ENCODE data around the gene SF3A1. TPM values are rescaled to one million over a fixed set of nuclear protein-coding genes. Genes with fewer than 3 reads are reported as not detected.
"Not testable (repeated sequence)": the region's sequence is repeated elsewhere in the genome, so short reads cannot be mapped to it uniquely, and the experiment has no call there.

Gene SF3A1
- total RNA-seq = 100 to 1,000 TPM; 247 to 279 TPM

- Mint-ChIP-seq H3K4me3 (peak within 1 kb of the TSS; percentile 90), H3K9me3 (no peaks in the 10 kb centered on the region), H3K4me1 (peaks cover 52% of the 10 kb centered on the region), H3K36me3 (ENCODE audit: low read depth) (peaks cover 33% of the 10 kb centered on the region), H3K27ac (peak within 1 kb of the TSS; percentile 90), H3K27me3 (no peaks in the 10 kb centered on the region)
- CTCF ChIA-PET = interaction anchor here (0.7 to 3.7 kb wide), 14 partner anchors 9 to 95 kb away, joined by 3 to 18 read pairs (median 3); partner anchors contain the start of genes CASTOR1 and RNF215
- DNase-seq = peak; percentile 89
- POLR2A ChIA-PET = interaction anchor here (0.6 to 1.3 kb wide), 2 partner anchors 50 to 676 kb away, joined by 3 to 4 read pairs; no protein-coding TSS in a partner anchor
Measured at GRCh38 chr22:30356449-30357235, at the start of gene SF3A1, which contains the start of gene CCDC157. Gene SF3A1 (minus strand): TSS chr22:30356894. CDS start chr22:30356792, 102 bp downstream. Gene CCDC157 (plus strand): TSS chr22:30357007. CDS start chr22:30366001, 8,994 bp downstream.

- H3K36me3 Mint-ChIP-seq (ENCODE audit: low read depth) = peaks cover 17% of the 10 kb centered on the region
- H3K4me3 Mint-ChIP-seq = no peak overlapping the region
- no peaks in the 10 kb centered on the region for H3K9me3 Mint-ChIP-seq
- peaks cover 13% of the 10 kb centered on the region for H3K4me1 Mint-ChIP-seq
- no peaks in the 10 kb centered on the region for H3K27me3 Mint-ChIP-seq
- CTCF ChIA-PET = interaction anchor here (0.7 to 3.2 kb wide), 7 partner anchors 10 to 802 kb away, joined by 3 to 12 read pairs (median 7); partner anchors contain the start of genes MTFP1 and SEC14L2
- no peak for DNase-seq
- no peak overlapping the region for H3K27ac Mint-ChIP-seq
- POLR2A ChIA-PET = no interaction called here
Measured at GRCh38 chr22:30406400-30406799, 49.7 kb upstream of the SF3A1 start.

GRCh38 chr22:30405731-30406130, 49.0 kb upstream of the SF3A1 start:
- Mint-ChIP-seq H3K27ac (no peak overlapping the region), H3K9me3 (no peaks in the 10 kb centered on the region), H3K4me3 (no peak overlapping the region), H3K27me3 (no peaks in the 10 kb centered on the region), H3K36me3 (ENCODE audit: low read depth) (peaks cover 13% of the 10 kb centered on the region), H3K4me1 (peaks cover 11% of the 10 kb centered on the region)
- CTCF ChIA-PET = interaction anchor here (0.9 to 3.2 kb wide), 5 partner anchors 9 to 118 kb away, joined by 3 to 12 read pairs (median 7); partner anchors contain the start of genes MTFP1 and SEC14L2
- POLR2A ChIA-PET = no interaction called here
- DNase-seq = no peak

GRCh38 chr22:30404307-30404706, 47.6 kb upstream of the SF3A1 start:
- Mint-ChIP-seq H3K27ac (no peak overlapping the region), H3K4me1 (peaks cover 9% of the 10 kb centered on the region), H3K36me3 (ENCODE audit: low read depth) (peaks cover 6% of the 10 kb centered on the region), H3K4me3 (no peak overlapping the region), H3K27me3 (no peaks in the 10 kb centered on the region), H3K9me3 (no peaks in the 10 kb centered on the region)
- ChIA-PET POLR2A (no interaction called here), CTCF (interaction anchor here (0.6 to 0.7 kb wide), 2 partner anchors 10 to 577 kb away, joined by 3 read pairs; no protein-coding TSS in a partner anchor)
- no peak for DNase-seq

GRCh38 chr22:30402766-30403104, 46.0 kb upstream of the SF3A1 start:
- H3K27me3 Mint-ChIP-seq; H3K9me3 Mint-ChIP-seq; H3K36me3 Mint-ChIP-seq (ENCODE audit: low read depth); H3K4me3 Mint-ChIP-seq; H3K27ac Mint-ChIP-seq; DNase-seq: not testable (repeated sequence)
- POLR2A ChIA-PET = interaction anchor here (0.6 to 1.1 kb wide), 2 partner anchors 15 to 21 kb away, joined by 3 read pairs; no protein-coding TSS in a partner anchor
- peaks cover 15% of the 10 kb centered on the region for H3K4me1 Mint-ChIP-seq
- CTCF ChIA-PET = interaction anchor here (0.7 to 1.7 kb wide), 3 partner anchors 9 to 117 kb away, joined by 4 to 9 read pairs (median 6); no protein-coding TSS in a partner anchor

- no peak overlapping the region for H3K4me3 Mint-ChIP-seq
- ChIA-PET CTCF (interaction anchor here (0.7 to 1.7 kb wide), 3 partner anchors 9 to 116 kb away, joined by 4 to 9 read pairs (median 6); no protein-coding TSS in a partner anchor), POLR2A (interaction anchor here (0.6 to 1.1 kb wide), 2 partner anchors 21 to 82 kb away, joined by 3 to 4 read pairs; no protein-coding TSS in a partner anchor)
- no peaks in the 10 kb centered on the region for H3K27me3 Mint-ChIP-seq
- DNase-seq = no peak
- peaks cover 5% of the 10 kb centered on the region for H3K36me3 Mint-ChIP-seq (ENCODE audit: low read depth)
- no peaks in the 10 kb centered on the region for H3K9me3 Mint-ChIP-seq
- H3K27ac Mint-ChIP-seq = no peak overlapping the region
- peaks cover 17% of the 10 kb centered on the region for H3K4me1 Mint-ChIP-seq
Measured at GRCh38 chr22:30402028-30402765, 45.5 kb upstream of the SF3A1 start.

GRCh38 chr22:30401024-30401423, 44.3 kb upstream of the SF3A1 start:
- POLR2A ChIA-PET = interaction anchor here (0.6 kb wide), 1 partner anchor 379 kb away, joined by 3 read pairs; no protein-coding TSS in a partner anchor
- not testable (repeated sequence) for H3K27ac Mint-ChIP-seq; DNase-seq; H3K9me3 Mint-ChIP-seq; H3K4me3 Mint-ChIP-seq; H3K36me3 Mint-ChIP-seq (ENCODE audit: low read depth); H3K27me3 Mint-ChIP-seq
- CTCF ChIA-PET = interaction anchor here (0.6 kb wide), 1 partner anchor 12 kb away, joined by 3 read pairs; no protein-coding TSS in a partner anchor
- peaks cover 27% of the 10 kb centered on the region for H3K4me1 Mint-ChIP-seq

GRCh38 chr22:30400159-30400558, 43.5 kb upstream of the SF3A1 start:
- Mint-ChIP-seq H3K27ac (no peak overlapping the region), H3K4me3 (no peak overlapping the region), H3K27me3 (no peaks in the 10 kb centered on the region), H3K4me1 (peaks cover 32% of the 10 kb centered on the region), H3K36me3 (ENCODE audit: low read depth) (peaks cover 5% of the 10 kb centered on the region), H3K9me3 (no peaks in the 10 kb centered on the region)
- CTCF ChIA-PET = interaction anchor here (1.0 to 1.1 kb wide), 2 partner anchors 13 to 25 kb away, joined by 3 read pairs; partner anchors contain the start of gene RNF215
- POLR2A ChIA-PET = no interaction called here
- no peak for DNase-seq

- ChIA-PET CTCF (interaction anchor here (0.6 to 1.7 kb wide), 4 partner anchors 12 to 793 kb away, joined by 3 to 4 read pairs (median 3); partner anchors contain the start of gene RNF215), POLR2A (no interaction called here)
- no peak overlapping the region for H3K27ac Mint-ChIP-seq
- H3K27me3 Mint-ChIP-seq = no peaks in the 10 kb centered on the region
- peaks cover 32% of the 10 kb centered on the region for H3K4me1 Mint-ChIP-seq
- no peak for DNase-seq
- no peaks in the 10 kb centered on the region for H3K9me3 Mint-ChIP-seq
- peaks cover 3% of the 10 kb centered on the region for H3K36me3 Mint-ChIP-seq (ENCODE audit: low read depth)
- H3K4me3 Mint-ChIP-seq = no peak overlapping the region
Measured at GRCh38 chr22:30399718-30400117, 43.0 kb upstream of the SF3A1 start.

GRCh38 chr22:30398685-30399680, 42.3 kb upstream of the SF3A1 start:
- Mint-ChIP-seq H3K27me3 (no peaks in the 10 kb centered on the region), H3K4me3 (peak overlapping the region; percentile 72), H3K27ac (peak overlapping the region; percentile 64), H3K9me3 (no peaks in the 10 kb centered on the region), H3K4me1 (peaks cover 33% of the 10 kb centered on the region), H3K36me3 (ENCODE audit: low read depth) (peaks cover 3% of the 10 kb centered on the region)
- CTCF ChIA-PET = interaction anchor here (0.6 to 5.4 kb wide), 10 partner anchors 9 to 794 kb away, joined by 3 to 36 read pairs (median 6); partner anchors contain the start of genes CASTOR1 and MTFP1
- POLR2A ChIA-PET = interaction anchor here (0.6 kb wide), 1 partner anchor 107 kb away, joined by 6 read pairs; no protein-coding TSS in a partner anchor
- DNase-seq = no peak
